ENCODE data around the gene LRRC4.

The LRRC4 gene

GRCh38 chr7:128005117-128005516 is 26.1 kb downstream of the LRRC4 start:
- peak; percentile 77 for DNase-seq

- no peak for DNase-seq
Observed at GRCh38 chr7:128004623-128005022, 26.6 kb downstream of the LRRC4 start.

GRCh38 chr7:128003787-128004186 is 27.4 kb downstream of the LRRC4 start:
- no peak for DNase-seq

- DNase-seq: no peak
Observed at GRCh38 chr7:128003167-128003566, 28.1 kb downstream of the LRRC4 start.

- DNase-seq: no peak
Observed at GRCh38 chr7:128000854-128001265, 30.4 kb downstream of the LRRC4 start.

- DNase-seq: no peak
Observed at GRCh38 chr7:128000048-128000447, 31.2 kb downstream of the LRRC4 start.

- DNase-seq: no peak
Observed at GRCh38 chr7:127998671-127999070, 32.6 kb downstream of the LRRC4 start.

GRCh38 chr7:127997226-127997922 is 33.9 kb downstream of the LRRC4 start:
- DNase-seq: no peak

- DNase-seq: no peak
Observed at GRCh38 chr7:127996253-127997071, 34.8 kb downstream of the LRRC4 start.

GRCh38 chr7:127995881-127996215 is 35.4 kb downstream of the LRRC4 start:
- no peak for DNase-seq

GRCh38 chr7:127995156-127995880 is 35.9 kb downstream of the LRRC4 start:
- no peak for DNase-seq

GRCh38 chr7:127993987-127994386 is 37.2 kb downstream of the LRRC4 start:
- DNase-seq: no peak

GRCh38 chr7:127993317-127993716 is 37.9 kb downstream of the LRRC4 start:
- no peak for DNase-seq

- DNase-seq: no peak
Observed at GRCh38 chr7:127988751-127989150, 42.5 kb downstream of the LRRC4 start.

- DNase-seq: no peak
Observed at GRCh38 chr7:127986581-127987521, 44.4 kb downstream of the LRRC4 start.

- no peak for DNase-seq
Observed at GRCh38 chr7:127983804-127984332, 47.4 kb downstream of the LRRC4 start.

- DNase-seq: no peak
Observed at GRCh38 chr7:127981965-127982364, 49.3 kb downstream of the LRRC4 start.

- no peak for DNase-seq
Observed at GRCh38 chr7:127980901-127981300, 50.3 kb downstream of the LRRC4 start.

- DNase-seq: no peak
Observed at GRCh38 chr7:127979728-127980126, 51.5 kb downstream of the LRRC4 start.

GRCh38 chr7:127979113-127979727 is 52.0 kb downstream of the LRRC4 start:
- no peak for DNase-seq

GRCh38 chr7:127978421-127978820 is 52.8 kb downstream of the LRRC4 start:
- no peak for DNase-seq

Data from DMS79 (cell line).